Large intestine (tissue), 3 donors: Measurements from ENCODE around the gene TTLL8. TPM values are rescaled to one million over a fixed set of nuclear protein-coding genes. Genes with fewer than 3 reads are reported as not detected.

Experiments
- DNase-seq, 2 donors: peaks; one replicate each; pipeline versions ENCODE4 v3.0.0 to v3.0.0-alpha.2; 2013
- H3K27ac ChIP-seq: one replicate; pipeline ENCODE4 v1.5.1; 2013; ENCODE audit warnings: low read length
- H3K27me3 ChIP-seq: 2 replicates; pipeline ENCODE4 v1.6.1; 2013; ENCODE audit warnings: low read length; ENCODE audit not compliant: control insufficient read depth, insufficient read depth
- H3K36me3 ChIP-seq: 2 replicates; pipeline ENCODE4 v1.6.1; 2013; ENCODE audit warnings: low read length; ENCODE audit not compliant: control insufficient read depth, insufficient read depth
- H3K4me1 ChIP-seq: one replicate; pipeline ENCODE4 v1.6.1; 2013; ENCODE audit warnings: low read length; ENCODE audit not compliant: control insufficient read depth, insufficient read depth
- H3K4me3 ChIP-seq: one replicate; pipeline ENCODE4 v1.5.1; 2013; ENCODE audit warnings: low read length
- H3K9me3 ChIP-seq: one replicate; pipeline ENCODE4 v1.6.1; 2013; ENCODE audit warnings: mild to moderate bottlenecking, low read depth, low read length, moderate library complexity; ENCODE audit not compliant: control insufficient read depth
- WGBS: methylation state at CpG from one replicate; pipeline ENCODE4 v1.1.5; 2013; ENCODE audit warnings: low lambda C conversion rate; ENCODE audit not compliant: insufficient coverage; 5-methylcytosine and 5-hydroxymethylcytosine counted together
- polyA plus RNA-seq: library from polyadenylated mRNA; unstranded; fragments of 120-200 nt; gene quantifications from one replicate; pipeline ENCODE4 v1.2.1, GENCODE V29; 2013

Gene TTLL8
- polyA plus RNA-seq, 1 donor: not detected

GRCh38 chr22:49976439-49977175 is 81.5 kb downstream of the TTLL8 start:
- Histone ChIP-seq H3K4me3 (no peak overlapping the region), H3K36me3 (no peaks in the 10 kb centered on the region), H3K27ac (no peak overlapping the region), H3K4me1 (peaks cover 2% of the 10 kb centered on the region), H3K27me3 (peaks cover 10% of the 10 kb centered on the region), H3K9me3 (peaks cover 8% of the 10 kb centered on the region)
- WGBS: 85% methylated on average over 4 of the region's 15 CpGs
- DNase-seq: no peak

- peak in 1 of 2 donors; percentile 42 for DNase-seq
Observed at GRCh38 chr22:49975543-49976389, 82.3 kb downstream of the TTLL8 start.

GRCh38 chr22:49973018-49973961 is 84.8 kb downstream of the TTLL8 start:
- Histone ChIP-seq H3K9me3 (peaks cover 8% of the 10 kb centered on the region), H3K4me1 (peaks cover 16% of the 10 kb centered on the region), H3K27me3 (peaks cover 15% of the 10 kb centered on the region), H3K36me3 (no peaks in the 10 kb centered on the region), H3K4me3 (no peak overlapping the region), H3K27ac (no peak overlapping the region)
- peak in 1 of 2 donors; percentile 55 for DNase-seq
- WGBS: 100% methylated on average over 2 of the region's 5 CpGs

More at GRCh38 chr22:49975543-49976389, 82.3 kb downstream of the TTLL8 start:
- 20% methylated on average over 1 of the region's 17 CpGs for WGBS
- peaks cover 8% of the 10 kb centered on the region for H3K9me3 ChIP-seq
- no peak overlapping the region for H3K4me3 ChIP-seq
- H3K4me1 ChIP-seq: peaks cover 4% of the 10 kb centered on the region
- no peaks in the 10 kb centered on the region for H3K36me3 ChIP-seq
- no peak overlapping the region for H3K27ac ChIP-seq
- peaks cover 15% of the 10 kb centered on the region for H3K27me3 ChIP-seq

- DNase-seq: peak in 1 of 2 donors; percentile 22
- Histone ChIP-seq H3K27me3 (peaks cover 15% of the 10 kb centered on the region), H3K36me3 (no peaks in the 10 kb centered on the region), H3K9me3 (peaks cover 8% of the 10 kb centered on the region), H3K4me3 (peak overlapping the region; percentile 54), H3K4me1 (peaks cover 16% of the 10 kb centered on the region), H3K27ac (no peak overlapping the region)
- WGBS: 100% methylated on average over 1 of the region's 45 CpGs
Observed at GRCh38 chr22:49972163-49973017, 85.7 kb downstream of the TTLL8 start.

GRCh38 chr22:49971232-49972162 is 86.6 kb downstream of the TTLL8 start:
- peaks cover 15% of the 10 kb centered on the region for H3K27me3 ChIP-seq
- no peaks in the 10 kb centered on the region for H3K36me3 ChIP-seq
- peak; percentile 79 to 90 for DNase-seq
- WGBS: no CpG with 5 or more reads among the region's 81 CpGs
- peaks cover 8% of the 10 kb centered on the region for H3K9me3 ChIP-seq
- H3K27ac ChIP-seq: peak overlapping the region; percentile 87
- H3K4me3 ChIP-seq: peak overlapping the region; percentile 54
- peaks cover 22% of the 10 kb centered on the region for H3K4me1 ChIP-seq

DNA sequence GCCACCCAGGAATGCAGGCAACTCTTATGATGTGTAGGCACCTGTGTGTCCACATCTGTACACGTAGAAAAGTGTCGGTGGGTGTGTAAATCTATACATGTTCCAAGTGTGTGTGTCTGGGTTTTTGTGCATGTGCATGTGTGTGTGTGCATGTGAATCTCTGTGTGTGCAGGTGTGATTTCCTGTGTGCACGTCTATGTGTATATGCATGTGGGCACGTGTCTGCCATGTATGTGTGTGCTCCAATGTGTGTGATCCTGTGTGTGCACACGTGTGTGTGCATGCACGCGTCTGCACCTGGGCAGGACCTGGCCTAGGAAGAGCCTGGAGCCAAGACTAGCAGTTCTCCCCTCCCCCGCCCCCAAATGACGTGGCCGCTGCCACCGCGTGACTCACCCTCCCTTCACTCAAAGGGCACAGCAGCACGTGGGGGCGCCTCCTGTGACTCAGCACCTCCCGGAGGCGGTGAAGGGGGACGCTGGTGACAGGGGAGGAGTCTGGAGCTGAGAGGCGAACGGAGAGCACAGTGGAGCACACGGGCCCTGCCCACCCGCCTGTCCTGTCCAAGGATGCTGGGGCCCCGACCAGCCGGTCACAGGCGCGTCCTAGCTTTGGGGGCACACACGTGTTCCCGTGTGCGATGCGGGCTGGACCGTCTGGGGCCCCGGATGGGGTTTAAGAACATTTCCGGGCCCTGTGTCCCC is 87.4 kb downstream of the TTLL8 start:
- Histone ChIP-seq H3K9me3 (peaks cover 8% of the 10 kb centered on the region), H3K4me1 (peaks cover 30% of the 10 kb centered on the region), H3K36me3 (no peaks in the 10 kb centered on the region), H3K4me3 (peak overlapping the region; percentile 54), H3K27me3 (peaks cover 15% of the 10 kb centered on the region), H3K27ac (peak overlapping the region; percentile 87)
- peak; percentile 99 for DNase-seq
- WGBS: no CpG with 5 or more reads among the region's 32 CpGs

DNA sequence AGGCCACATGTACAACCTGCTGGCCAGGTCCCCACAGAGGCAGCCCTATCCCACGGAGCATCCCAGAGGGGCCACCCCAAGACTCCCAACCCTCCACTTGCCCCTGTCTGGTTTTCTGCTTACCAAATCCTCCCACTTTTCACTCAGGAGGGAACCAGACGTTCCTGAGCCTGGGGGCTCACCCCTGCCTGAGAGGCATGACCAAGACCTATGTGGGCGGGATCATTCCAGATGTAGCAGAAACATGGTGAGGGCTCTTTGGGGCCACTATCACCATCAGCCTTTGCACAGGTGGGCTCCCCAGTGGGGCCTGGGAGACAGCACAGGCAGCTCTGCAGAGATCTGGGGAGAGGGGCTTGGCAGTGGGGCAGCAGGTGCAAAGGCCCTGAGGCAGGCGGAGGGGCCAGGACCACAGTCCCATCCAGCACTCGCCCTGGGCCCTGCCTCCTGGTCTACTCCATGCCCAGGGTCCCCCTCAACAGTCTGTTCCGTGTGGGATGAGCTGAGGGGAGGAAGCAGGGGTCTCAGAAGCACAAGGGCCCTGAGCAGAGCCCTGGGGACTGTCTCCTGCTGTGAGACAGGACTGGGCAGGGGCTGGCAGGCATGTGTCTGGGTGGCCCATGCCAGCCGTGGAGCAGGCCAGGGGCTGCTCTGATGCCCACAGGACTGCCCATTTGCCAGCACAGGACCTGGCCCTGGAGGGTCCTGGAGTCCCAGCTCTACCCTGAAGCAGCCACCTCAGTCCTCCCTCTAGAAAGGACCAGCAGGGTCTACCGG is 88.2 kb downstream of the TTLL8 start:
- Histone ChIP-seq H3K4me1 (peaks cover 33% of the 10 kb centered on the region), H3K27me3 (peaks cover 15% of the 10 kb centered on the region), H3K36me3 (peaks cover 7% of the 10 kb centered on the region), H3K27ac (peak overlapping the region; percentile 41), H3K9me3 (peaks cover 8% of the 10 kb centered on the region), H3K4me3 (no peak overlapping the region)
- no peak for DNase-seq
- WGBS: no CpG with 5 or more reads among the region's 8 CpGs
